Tibial nerve (tissue), 3 donors: ENCODE results near the gene TMPRSS6.

Experiments
- CTCF ChIP-seq, 5 experiments: fragments of 200-600 bp in 3 of 5; fragments of 450-650 bp in 2 of 5; sonication (generic) in 3 of 5; IDR thresholded peaks; one replicate each; pipeline ENCODE4 v1.5.1; 2016 to 2019; ENCODE audit warnings: antibody characterized with exemption in 5 of 5, mild to moderate bottlenecking in 3 of 5, moderate library complexity in 2 of 5
- POLR2A ChIP-seq, 2 donors: fragments of 450-650 bp; IDR thresholded peaks; one replicate each; pipeline ENCODE4 v1.6.1; 2017; ENCODE audit warnings: antibody characterized with exemption in 2 of 2, mild to moderate bottlenecking in 2 of 2, moderate library complexity in 2 of 2

- TF ChIP-seq CTCF (IDR thresholded peaks at IDR 0.05) (no peak), POLR2A (IDR thresholded peaks at IDR 0.05) (no peak)
Observed at GRCh38 chr22:37151401-37151800, 41.9 kb upstream of the TMPRSS6 start.
